IPS-NIHi7 (cell line): Measurements from ENCODE around the gene MALRD1.

Experiments used
- DNase-seq: peaks from one replicate; pipeline ENCODE4 v3.0.0; 2012; ENCODE audit warnings: mixed read lengths; ENCODE audit errors: extremely low spot score

MALRD1 gene

DNA sequence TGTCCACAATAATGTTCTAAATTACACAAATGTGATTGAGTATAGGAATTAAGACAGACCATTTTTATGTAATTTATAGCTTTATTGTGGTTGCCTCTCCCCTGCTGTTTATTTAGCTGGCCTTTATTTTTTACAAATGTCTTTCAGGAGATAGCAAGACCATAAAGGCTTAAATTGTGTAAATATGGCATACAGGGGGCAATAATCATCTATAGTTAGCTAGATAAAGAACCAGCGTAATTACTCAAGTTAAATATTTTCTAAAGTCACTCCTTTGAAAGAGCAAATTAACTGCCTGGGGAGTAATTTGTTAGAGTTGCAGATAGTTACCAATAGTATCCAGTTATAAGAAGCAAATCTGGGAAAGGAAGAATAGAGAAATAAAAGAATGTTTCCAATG, at the start of gene MALRD1:
MALRD1 (plus strand) TSS at position 313 of the 400 bp plus-strand sequence. CDS start 138 bp downstream, outside the sequence.
- no peak for DNase-seq

DNA sequence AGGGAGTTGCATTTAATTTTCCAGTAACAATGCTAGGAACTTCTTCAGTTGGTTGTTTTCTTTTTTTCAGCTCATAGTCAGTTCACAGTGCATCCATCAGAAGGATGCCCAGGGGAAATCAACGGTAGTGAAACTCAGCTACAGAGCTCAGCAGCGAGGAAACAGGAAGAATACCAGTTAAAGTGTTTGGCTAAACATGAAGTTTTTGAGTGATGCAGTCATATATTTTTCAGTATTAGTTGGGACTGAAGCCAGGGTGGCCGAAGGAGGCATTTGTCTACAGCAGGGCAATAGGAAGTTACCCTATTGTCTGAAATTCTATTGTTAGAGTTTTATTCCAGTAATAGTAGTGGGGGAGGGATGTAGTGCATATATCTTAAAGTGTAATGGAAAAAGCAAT, 45.3 kb upstream of the MALRD1 start:
- DNase-seq: no peak

DNA sequence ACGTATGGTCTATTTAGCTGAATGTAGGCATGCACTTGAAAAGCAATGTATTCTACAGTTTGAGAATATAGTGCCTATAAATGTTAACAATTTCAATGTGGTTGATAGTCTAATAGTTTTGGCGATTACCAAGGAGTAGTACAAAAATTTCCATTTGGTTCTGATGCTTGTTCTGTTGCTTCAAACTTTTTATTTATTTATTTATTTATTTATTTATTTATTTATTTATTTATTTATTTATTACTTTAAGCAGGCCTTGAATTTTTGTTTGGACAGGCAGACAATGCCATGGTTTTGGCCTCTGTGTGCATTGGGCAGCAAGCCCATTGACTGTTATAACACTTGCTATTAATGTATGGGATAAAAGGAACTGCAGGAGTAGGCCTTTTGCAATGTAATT, 36.5 kb upstream of the MALRD1 start:
- DNase-seq: no peak

DNA sequence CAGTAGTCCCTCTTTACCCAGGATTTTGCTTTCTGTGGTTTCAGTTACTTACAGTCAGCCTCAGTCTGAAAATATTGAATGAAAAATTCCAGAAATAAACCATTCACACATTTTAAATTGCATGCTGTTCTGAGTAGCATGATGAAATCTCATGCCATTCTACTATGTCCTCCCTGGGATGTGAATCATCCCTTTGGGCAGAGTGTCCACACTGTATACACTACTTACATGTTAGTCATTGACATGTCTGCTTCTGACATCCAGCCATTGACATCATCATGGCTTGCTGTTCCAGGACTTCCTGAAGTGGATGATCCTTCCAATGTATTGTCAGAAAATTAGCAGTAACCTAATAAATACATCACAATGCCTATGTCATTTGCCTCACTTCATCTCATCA, 34.6 kb upstream of the MALRD1 start:
- no peak for DNase-seq

DNA sequence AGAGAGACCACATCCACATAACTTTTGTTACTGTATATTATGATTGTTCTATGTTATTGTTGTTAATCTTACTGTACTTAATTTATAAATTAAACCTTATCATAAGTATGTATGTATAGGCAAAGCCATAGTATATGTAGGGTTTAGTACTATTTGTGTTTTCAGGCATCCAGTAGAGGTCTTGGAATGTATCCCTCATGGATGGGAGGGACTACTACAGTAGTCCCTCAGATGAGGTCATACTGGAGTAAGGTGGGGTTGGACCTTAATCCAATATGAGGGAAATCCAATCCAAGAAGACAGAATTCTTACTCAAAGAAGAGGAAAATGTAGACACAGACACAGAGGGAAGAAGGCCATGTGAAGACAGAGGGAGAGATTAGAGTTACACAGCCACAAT, 34.1 kb upstream of the MALRD1 start:
- no peak for DNase-seq

DNA sequence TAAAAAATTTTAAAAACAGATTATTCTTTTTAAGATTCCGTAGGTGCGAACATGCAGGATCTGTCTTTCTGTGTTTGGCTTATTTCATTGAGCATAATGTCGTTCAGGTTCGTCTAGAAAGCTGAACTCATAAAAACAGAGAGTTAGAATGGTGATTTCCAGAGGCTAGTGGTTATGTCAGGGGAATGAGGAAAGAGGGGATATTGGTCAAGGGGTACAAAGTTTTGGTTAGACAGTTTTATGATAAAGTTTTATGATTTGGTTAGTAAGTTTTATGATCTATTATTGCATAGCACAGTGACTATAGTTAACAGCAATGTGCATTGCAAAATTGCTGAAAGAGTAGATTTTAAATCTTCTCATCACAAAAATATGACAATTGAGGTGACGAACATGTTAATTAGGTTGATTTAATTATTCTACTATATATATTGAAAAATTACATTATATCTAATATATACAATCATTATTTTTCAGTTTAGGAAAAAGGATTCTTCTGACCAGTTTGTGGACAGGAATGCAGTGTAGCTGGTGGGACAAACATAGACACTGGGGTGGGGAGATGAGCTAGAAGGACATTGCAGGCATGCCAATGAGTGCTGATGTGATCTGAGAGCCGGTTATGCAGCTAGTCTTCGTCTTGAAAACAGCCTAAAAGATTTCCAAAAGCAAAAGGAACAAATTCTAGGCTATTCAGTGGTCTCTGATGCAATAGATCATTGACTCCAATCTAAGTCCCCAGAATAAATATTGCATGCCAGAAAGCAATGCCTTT, 31.3 kb upstream of the MALRD1 start:
- no peak for DNase-seq

DNA sequence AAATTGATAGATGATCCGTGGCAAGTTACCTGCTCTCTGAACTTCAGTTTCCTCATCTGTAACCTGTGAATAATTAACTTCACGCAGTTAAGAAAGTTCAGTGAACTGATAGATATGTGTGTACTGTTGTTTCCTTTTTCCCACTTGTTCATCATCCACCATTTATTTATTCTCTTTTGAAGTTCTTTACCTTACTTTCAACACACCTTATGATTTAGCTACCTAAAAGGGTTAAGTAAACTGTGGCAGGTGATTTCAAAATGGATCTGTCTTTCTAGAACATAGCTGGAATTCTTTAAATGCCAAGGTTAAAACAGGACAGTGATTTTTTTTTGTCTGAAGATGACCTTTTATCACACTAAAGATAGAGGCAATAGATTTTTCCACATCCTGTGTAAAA, 27.4 kb upstream of the MALRD1 start:
- no peak for DNase-seq

DNA sequence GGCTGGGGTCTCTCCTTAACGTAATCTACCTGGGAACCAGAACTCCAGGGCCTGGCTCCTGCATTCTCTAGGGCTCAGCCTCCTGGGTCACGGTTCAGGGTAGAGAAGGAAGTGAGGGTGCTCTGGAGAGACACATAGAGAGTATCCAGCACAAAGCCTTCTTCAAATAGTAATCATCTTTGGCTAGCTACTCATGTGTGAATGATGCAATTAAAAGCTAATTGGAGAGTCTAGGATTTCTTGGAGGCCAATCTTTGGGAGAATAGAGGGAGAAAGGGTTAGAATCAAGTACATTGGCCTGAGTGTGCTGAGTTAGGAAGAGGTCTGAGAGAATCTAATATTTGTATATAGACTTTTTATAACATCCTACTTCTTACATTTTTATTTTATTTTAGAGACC, 24.0 kb upstream of the MALRD1 start:
- no peak for DNase-seq

DNA sequence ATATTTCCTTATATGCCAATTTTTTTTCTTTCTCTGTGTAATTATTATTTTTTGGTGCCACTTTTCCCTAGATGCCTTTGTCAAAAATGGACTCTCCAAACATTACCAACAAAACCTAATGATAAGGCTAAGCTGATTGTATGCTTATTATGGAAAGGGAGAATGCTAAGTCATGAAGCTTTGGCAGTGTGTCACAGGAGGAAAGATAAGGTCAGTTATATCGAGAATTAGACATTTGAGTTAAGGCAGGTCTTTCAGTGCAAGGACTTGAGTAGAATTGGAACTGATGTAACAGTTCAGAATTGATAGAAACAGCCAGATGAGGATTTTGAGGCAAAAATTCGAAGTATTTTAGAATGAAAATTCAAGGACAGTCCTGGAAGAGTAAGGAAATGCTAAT, 16.8 kb upstream of the MALRD1 start:
- no peak for DNase-seq

DNA sequence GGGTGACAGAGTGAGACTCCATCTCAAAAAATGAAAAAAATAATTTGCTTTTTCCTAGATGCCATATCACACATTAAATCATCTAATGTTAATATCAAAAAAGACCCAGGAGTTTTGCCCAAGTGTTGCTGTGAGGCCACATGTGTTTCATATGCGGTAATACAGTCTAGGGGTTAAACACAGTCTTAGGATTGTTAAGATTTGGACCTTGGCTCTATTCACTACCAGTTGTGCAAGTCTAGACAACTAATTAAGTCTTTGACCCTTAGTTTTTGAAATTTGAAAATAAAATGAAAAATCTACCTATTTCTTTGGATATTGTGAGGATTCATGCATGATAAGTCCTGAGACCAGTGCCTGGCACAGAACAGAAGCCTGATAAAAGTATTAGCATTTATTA, 14.9 kb upstream of the MALRD1 start:
- no peak for DNase-seq

DNA sequence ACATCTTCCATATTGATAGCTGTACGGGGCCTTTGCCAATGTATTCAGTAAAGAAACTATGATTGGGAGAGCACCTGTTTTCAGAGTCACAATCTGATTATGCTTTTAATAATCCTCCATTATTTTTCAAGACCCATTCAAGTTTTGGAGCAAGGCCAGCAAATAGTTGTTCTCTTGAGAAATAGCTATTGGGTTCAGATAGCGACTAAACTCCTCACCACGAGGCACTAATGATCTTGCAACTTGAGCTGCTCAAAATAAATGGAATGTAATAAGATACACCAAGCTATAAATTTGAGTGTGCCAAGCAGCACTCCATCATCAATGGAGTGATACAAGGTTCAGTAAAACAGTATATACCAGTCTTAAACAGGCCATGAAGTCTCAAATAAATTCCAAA, 7.4 kb upstream of the MALRD1 start:
- no peak for DNase-seq

DNA sequence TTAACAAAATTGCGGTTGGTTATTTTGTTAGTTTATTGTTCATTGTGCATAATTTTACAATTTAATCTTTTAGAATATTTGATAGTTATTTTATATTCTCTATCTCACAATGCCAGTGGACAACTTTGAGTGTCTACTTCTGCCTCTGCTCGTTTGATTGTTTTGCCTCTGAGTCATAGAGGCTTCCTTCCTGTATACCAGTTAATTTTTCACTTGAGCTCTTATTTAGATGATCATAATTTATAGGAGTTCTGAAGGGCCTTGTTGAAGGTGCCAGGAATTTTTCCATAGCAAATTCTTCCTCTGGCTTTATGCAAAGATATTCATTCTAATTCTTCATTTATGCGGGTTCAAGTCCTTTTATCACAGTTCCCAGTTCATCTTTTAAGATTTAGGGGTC, 5.2 kb upstream of the MALRD1 start:
- DNase-seq: no peak

DNA sequence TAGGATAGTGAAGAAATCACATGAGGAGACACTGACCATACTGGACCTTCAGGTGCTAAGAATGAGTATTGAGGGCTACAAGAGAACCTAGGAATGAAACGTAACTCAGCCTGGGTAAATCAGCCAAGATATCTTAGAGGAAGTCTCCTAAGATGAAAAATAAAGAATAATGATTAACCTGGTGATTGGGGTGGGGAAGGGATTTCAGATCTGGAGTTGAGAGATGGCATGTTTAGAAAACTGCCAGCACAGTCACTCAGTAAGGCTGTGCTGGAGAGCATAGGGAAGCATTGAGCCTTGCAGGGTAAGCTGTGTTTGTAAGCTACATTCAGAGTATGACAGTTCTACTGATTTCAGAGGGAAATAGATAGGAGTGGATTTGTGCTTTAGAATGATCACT, 1.9 kb upstream of the MALRD1 start:
- DNase-seq: no peak

DNA sequence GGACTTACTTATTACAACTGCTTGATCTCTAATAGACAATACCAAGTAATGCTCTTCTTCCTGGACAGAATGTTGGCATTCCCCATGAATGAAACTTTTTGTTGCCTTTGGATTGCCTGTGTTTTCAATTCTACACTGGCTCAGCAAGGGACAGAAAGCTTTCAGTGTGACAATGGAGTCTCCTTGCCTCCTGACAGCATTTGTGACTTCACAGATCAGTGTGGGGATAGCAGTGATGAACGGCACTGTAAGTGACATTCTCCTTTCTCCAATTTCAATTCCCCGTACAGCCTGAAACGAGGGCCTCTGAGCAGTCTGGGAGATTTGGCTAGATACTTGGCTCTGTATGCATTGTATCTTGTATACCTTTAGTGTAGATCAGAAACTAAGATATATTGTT, 290 bp downstream of the MALRD1 start:
- DNase-seq: no peak

DNA sequence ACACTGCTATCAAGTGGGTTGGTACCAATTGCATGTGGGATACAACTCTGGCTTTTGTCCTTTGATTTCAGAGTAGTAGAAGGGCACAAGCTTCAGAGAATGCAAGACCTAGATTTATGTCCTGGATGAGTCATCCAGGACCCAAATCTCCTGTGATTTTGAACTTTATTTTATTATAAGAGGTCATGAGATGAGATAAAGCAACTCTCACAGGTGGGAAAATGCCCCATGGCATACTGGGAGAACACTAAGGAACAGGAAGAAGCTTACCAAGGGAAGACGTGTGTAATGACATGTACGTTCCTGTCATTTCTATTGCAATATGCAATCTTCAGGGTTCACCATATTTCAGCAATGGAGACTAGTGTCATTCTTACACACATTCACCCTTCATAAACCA, 966 bp downstream of the MALRD1 start:
- DNase-seq: no peak

DNA sequence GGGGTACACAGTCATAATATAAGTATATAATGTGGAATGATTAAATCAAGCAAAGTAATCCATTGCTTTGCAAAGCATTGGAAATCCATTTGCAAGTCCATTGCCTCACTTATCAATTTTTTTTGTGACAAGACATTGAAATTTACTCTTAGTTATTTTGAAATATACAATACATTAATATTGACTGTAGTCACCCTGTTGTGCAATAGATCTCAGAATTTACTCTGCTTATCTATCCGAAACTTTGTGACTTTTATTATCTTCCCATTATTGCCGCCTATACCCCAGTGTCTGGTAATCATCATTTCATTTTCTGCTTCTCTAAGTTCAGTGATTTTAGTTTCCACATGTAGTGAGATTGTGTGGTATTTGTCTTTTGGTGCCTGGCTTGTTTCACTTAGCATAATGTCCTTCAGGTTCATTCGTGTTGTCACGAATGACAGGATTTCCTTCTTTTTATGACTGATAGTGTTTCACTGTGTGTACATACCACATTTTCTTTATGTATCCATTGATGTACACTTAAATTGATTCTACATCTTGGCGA, 5.8 kb downstream of the MALRD1 start:
- DNase-seq: no peak

DNA sequence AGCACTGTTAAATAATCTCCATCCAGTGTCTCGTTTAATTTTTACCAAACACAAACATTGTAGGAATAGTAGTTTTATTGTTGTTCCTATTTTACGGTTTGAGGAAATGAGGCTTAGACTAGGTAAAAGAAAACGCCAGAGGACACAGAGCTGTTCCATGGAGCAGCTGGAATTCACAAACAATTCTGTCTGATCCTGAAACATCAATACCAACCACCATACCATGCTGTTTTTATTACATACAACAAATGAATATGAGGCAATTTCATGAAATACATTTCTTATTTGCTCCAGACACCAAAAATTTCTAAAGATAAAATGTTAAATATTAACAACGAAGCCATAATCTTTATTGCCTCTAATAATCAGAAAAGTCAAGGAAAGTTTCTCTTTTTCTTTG, 9.4 kb downstream of the MALRD1 start:
- DNase-seq: no peak

DNA sequence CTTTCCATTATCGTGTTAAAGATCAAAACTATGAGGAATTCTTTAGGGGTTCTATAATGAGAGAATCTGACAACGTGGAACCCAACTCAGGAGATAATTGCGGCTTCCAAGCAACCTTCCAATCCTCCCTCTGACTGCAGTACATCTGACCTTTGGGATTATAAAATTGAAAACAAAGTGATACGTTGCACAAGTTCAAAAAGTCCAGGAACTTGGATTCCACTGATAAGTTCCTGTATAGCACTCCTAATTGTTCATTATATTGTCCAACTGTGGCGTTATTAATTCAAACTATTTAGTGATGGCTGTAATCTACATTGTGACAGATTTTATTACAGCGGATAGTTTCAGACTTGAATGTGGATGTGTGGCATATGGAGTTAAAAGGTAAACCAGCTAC, 15.4 kb downstream of the MALRD1 start:
- no peak for DNase-seq

DNA sequence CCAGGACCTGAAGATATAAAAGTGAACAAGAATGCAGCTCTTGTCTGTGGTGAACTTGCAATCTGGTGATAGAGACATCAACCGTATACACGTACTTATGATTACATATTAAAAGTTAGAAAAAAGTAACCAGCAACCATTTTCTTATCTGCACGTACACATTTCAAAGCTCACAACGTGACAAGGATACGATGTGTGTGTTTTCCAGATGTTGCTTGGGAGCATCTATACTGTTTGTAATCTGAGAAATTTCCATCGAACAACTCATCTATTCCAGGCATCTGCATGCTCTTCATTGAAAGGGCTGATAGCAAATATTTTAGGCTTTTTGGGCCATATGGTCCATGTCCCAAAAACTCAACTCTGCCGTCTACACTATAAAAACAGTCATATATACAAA, 23.3 kb downstream of the MALRD1 start:
- no peak for DNase-seq

DNA sequence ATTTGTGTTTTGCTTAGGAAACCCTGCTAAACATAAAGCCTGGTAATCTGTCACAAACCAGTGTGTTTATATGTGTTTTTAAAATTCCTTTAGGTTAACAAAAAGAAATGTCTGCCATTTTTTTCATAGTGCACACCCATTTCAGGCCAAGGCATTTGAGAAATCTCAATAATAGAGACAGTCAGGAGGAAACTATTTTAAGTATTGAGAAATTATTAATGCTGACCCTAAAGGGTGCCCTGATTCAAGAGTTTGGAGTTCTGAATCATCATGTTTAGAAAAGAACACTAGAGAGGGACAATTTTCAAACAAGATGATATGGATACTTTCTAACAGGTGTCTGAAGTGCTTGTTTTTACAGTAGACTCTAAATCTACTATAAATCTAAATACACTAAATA, 28.7 kb downstream of the MALRD1 start:
- no peak for DNase-seq

DNA sequence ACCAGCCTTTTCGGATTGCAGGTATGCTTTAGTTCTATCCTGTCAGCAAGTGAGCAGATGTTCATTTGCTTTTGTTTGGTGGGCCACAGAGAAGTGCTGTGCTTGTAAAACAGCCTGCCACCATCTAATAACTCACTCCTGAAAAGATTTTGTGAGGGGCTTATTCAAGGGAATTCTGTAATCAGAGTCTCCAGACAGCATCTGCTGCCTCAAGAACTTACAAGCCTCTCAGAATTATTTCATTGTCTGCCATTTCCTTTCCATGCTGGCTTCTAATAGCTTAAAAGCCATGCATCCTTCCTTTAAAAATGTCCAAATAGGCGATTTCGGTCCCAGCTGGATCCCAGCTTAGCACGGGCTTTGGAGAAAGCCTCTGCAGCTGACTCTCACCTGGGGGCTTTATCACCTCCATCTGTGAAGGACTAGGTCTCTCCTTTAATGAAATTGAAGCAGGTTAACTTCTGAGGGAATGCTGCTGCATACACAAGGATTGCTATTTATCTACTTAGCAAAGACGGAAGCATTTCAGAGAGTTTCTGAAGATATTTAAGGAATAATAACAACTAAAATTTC, 48.0 kb downstream of the MALRD1 start:
- DNase-seq: no peak

DNA sequence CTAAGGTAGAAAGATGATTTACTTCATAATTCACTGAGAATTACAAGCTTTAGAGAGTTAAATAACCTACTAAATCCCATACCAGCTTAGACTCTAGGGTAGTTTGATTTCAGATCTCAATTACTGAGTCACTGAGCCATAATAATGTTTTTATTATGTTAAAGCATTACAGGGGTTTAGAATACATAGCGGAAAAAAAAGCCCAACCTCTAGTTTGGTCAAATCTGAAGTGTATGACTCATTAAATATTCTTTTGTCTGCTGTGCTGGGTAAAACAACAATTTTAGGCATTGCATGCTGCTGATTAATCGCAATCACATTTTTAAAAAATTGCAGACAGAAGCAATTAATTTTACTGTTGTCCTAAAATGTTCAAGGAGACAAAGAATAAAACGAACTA, 48.5 kb downstream of the MALRD1 start:
- no peak for DNase-seq

DNA sequence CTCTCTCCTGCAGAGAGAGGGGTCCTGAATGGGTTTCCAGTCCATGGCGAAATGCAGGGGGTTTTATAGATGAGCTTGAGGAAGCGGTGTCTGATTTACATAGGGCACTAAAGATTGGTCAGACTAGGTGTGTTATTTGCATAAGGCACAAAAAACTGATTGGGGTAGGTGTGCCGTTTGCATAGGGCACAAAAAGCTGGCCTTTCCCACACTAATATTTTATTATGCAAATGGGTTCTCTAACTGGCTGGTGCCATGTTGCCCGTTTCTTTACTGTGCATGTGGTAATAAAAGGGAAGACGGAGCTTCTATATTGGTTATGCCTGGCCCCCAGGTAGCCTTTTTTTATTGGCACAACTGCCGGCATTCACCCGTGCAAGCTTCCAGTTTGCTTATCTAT, 50.2 kb downstream of the MALRD1 start:
- no peak for DNase-seq

DNA sequence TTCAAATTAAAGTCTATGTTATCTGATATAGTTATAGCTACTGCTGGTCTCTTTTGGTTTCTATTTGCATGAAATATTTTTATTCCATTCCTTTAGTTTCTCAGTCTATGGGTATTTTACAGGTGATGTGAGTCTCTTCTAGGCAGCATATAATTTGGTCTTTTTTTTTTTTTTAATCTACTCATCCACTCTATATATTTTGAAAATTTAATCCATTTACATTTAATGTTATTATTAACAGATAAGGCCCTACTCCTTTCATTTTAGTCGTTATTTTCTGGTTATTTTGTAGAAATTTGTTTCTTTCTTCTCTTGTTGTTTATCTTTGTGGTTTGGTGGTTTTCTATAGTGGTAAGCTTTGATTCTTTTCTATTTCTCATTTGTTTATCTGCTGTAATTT, 58.8 kb downstream of the MALRD1 start:
- no peak for DNase-seq
